Stimulated activated CD4-positive, alpha-beta T cell treated with anti-CD3 and anti-CD28 coated beads, Interleukin-12 subunit alpha, Interleukin-12 subunit beta, amount 100 ng/mL, for 4 hours (primary cell): ENCODE results near the gene ADAMTS2.

Experiments used
- DNase-seq: peaks from one replicate; pipeline ENCODE4 v3.0.0-alpha.2; 2020

The ADAMTS2 gene

GRCh38 chr5:179243333-179243732, 101.9 kb downstream of the ADAMTS2 start:
- no peak for DNase-seq

GRCh38 chr5:179242676-179243075, 102.6 kb downstream of the ADAMTS2 start:
- DNase-seq, result no peak

GRCh38 chr5:179241764-179242370, 103.4 kb downstream of the ADAMTS2 start:
- no peak for DNase-seq

- DNase-seq, result no peak
Observed at GRCh38 chr5:179241175-179241574, 104.1 kb downstream of the ADAMTS2 start.

DNA sequence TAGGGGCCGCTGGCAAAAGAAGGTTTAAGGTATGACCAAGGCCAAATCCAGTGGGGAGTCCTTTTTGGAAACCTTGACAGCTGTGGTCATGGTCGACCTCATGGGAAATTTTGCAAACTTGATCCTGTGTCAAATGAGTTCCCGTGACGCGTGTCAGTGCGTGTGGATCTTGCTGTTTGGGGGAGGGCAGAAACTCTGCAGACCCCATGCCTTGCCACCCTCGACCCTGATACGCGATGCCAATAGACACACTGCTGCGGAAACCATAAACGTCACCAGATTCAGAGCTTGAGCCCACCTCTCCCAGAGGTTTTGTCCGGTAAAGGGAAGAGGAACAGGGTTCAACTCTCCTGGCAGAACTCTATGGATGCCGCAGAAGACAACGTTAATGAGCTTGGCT, 104.7 kb downstream of the ADAMTS2 start:
- DNase-seq, result no peak

DNA sequence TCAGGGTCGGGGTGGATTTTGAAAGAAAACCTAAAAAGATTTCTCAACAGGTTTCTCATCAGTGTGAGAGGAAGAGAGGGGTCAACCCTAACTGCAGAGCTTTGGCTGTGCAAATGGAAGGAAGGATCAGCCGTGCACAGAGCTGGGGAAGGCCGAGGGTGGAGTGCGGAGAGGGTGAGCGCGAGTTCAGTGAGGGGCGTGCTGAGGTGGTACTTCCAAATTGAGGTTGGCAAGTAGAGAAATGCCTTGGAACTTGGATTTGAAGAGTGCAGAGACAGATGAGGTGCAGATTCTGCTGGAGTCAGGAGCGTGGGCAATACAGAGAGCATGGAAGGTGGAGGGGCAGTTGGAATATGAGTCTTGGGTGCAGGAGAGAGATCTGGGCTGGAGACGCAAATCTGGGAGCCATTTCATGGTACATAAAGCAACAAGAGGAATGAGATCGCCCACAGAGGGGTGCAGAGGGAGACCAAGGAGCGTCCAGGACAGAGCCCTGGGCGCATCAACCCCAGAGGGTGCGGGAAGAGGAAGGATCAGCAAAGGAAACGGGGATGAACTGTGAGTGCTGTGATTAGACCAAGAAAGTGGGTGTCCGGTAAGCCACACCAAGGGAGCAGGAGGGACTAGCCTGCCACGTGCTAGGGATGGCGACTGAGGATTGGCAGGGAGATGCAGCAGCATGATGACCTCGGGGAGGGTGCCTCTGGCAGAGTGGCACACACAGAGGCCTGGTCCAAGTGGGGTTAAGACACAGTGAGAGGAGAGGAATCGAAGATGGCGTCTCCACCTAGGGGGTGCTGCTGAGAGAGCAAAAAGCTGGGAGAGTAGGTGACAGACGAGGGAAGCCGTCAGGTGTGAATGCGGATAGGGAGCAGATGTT, 105.8 kb downstream of the ADAMTS2 start:
- no peak for DNase-seq

DNA sequence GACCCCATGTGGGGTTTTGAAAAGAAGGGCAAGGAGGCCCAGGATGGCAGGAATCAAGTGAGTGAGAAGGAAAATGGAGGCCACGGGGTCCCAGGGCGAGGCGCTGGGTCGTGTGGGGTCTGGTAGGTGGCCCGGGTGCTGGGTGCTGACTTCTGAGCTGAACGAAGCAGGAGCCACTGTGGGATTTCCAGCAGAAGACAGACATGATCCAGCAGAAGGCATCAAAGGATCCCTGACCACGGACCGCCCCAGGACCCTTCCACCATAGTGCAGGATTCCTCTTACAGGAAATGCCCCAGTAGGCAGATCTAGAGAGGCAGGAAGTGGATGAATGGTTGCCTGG, 106.7 kb downstream of the ADAMTS2 start:
- no peak for DNase-seq

DNA sequence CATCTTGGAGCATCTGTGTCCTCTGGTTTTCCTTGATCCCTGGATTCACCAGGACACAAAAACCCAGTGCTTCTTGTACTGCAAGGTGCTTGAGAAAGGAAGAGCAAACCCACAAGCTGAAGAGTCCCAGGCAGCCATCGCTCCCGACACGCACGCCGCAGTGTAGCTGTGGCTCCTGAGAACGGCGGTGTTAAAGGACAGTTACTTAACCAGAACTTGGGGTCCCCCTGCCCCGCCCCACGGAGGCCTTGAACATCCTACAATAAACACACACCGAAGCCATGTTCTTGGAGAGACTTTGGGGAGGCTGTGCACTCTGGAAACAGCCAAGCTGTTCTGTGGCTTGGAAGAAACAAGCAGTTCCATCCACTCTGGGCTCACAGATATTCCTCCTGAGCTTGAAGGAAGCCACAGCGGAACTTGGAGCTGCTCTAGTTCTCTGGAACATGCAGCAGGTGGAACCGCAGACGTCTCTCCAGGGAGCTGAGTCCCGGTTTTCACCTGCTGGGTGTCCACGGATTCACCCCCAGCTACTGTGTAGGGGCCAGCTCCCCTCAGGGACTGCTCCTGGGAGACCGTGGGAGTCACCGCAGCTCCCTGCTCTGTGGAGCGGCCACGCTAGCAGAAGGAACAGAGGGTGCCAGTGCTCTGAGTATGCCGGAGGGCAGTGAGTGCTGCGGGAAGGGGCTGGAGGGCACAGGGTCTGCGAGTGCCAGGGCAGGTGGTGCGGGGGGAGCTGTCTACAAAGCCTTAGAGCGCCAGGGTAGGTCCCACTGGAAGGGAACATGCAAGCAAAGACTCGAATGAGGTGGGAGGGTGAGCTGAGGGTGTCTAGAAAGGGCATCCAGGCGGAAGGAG, 107.3 kb downstream of the ADAMTS2 start:
- DNase-seq, result no peak

DNA sequence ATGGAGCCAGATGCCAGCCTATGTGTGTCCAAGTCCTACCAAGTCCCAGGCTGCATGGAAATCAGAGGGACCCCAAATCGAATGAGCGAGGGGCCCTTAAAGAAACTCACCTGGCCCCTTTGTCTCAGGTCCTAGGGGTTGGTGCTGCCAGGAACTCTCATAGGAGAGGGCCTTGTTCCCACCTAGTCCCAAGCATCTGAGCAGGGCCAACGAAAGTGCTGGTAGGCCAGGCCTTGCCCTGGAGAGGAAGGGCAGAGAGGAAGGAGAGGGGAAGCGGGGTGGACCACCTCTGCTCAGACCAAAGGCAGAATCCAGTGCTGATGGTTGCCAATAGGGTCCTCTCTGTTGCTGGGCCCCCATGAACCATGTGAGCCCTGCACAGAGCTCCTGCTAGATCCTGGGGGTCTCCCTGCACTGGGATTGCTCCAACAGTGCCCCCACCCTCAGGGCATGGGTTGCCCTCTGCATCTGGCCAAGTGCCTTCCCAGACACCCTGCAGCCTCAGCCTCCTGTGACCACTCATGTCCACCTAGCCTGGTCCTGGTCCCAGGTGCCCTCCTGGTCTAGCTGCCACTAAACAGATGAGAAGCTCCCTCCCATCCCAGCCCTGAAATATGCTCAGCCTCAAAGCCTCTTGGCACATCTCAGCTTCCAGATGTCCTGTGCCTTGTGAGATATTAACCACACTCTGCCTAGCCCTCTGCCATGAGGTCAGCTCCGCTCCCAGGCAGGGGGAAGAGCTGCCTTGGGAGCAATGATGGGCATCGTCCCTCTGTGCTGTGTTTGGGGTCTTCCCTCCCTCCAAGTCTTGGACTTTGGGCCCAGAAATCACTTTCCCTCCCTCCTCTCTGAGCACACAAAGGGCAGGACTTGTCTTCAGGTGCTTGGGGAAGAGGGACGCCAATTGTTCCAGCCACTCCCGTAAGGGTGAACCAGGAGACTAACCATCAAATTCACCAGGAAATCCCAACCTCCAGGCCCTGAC, 109.6 kb downstream of the ADAMTS2 start:
- DNase-seq, result no peak

DNA sequence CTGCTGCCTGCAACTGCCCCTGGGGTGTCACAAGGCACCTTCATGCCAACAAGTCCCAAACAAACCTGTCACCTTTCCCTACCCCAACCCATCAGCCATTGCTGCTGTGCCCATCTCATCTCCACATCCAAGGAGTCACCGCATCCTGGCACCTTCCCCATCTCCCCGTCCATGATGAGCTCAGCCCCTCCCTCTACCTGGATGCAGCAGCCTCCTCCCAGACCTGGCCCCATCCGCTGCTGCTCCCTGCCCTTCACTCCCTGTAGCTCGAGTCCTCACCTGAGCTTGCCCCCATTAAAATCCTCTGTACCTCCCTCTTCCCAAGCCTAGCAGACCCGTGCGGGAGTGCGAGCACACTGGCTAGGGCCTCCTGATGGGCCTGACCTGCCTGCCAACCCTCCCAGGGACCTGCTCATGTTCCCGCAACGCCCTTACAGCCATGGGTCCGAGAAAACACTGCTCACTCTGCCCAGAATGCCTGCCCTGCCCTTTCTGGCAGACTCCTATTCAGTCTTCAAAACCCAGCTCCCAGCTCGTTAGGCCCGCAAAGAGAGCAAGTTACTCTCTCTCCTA, 110.6 kb downstream of the ADAMTS2 start:
- DNase-seq, result no peak

DNA sequence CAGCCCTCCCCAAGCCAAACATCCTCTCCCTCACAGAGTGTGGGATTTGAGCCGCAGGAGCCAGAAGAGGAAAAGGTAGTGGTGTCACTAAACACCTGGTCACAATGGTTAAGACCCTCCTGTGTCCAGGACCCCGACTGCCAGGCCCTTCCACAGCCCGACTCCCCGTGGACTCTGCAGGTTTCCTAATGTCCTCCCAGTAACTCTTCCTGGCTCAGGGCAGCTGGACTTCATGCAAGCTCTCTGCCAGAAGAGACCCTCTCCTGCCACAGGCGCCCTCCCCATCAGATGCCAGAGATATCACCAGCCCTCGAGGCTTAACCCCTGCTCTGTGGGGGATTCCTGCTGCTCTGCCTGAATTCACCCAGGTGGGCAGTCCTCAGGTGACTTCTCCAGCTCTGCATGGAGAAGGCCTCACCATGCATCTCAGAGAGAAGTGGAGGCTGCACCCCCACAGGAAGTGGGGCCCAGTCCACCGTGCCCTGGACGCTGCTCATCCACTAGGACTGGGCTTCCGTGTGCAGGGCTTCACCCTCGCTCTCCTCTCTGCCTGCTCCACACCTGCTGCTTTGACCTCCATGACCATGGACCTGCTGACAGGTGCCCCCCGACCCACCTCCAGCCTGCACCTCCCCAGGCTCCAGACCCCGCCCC, 111.2 kb downstream of the ADAMTS2 start:
- no peak for DNase-seq

- no peak for DNase-seq
Observed at GRCh38 chr5:179232091-179232735, 113.0 kb downstream of the ADAMTS2 start.

DNA sequence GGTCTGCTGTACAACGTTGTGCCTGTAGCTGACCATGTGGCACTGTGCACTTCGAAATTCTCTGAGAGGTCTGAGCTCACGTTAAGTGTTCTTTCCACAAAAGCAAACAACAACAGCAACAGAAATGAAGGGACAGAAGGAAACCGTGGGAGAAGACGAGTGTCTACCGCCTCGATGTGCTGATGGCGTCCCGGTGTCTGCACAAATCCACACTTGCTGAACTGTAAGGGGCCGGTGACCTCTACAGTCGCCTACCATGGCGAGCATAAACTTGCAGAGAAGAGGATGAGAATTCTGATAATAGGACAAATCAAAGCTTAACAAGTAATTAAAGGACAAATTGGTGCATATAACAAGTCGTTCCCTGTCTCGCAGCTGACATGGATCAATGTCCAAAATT, 114.0 kb downstream of the ADAMTS2 start:
- DNase-seq, result no peak

- DNase-seq, result no peak
Observed at GRCh38 chr5:179230061-179230461, 115.2 kb downstream of the ADAMTS2 start.

GRCh38 chr5:179229331-179229831, 115.9 kb downstream of the ADAMTS2 start:
- no peak for DNase-seq

DNA sequence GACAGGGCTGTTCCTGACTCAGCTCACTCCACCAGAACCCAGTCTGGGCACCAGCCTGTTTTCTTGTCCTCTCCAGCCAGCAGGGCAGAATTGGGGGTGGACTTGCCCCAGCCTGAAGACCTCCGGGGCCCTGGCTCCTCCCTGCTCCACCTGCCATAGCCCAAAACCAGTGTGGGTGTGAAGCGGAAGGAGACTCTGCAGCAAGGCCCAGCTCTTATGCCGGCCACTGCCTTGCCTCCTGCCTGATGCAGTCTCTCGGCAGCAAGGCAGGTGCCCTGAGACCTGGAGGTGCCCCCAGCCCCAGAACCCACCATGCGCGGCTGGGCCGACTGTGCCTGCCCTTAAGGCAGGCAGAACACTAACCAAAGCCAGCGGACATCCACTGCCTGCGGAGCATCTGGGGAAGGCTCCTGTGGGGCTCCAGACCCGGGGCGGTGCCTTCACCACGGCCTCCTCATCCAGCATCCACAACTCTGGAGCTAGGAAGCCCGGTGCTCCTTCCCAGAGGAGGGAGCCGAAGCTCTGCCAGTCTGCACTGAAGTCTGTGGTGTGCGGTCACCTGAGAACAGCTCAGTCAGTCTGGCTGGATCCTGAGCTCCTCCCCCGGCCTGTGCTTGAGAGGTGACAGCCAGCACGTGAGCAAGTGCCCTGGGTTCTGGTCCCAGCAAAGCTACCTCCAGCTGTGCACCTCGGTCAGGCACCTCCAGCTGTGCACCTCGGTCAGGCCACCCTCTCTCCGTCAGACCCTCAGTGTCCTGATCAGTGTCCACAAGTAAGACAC, 116.7 kb downstream of the ADAMTS2 start:
- DNase-seq, result no peak

DNA sequence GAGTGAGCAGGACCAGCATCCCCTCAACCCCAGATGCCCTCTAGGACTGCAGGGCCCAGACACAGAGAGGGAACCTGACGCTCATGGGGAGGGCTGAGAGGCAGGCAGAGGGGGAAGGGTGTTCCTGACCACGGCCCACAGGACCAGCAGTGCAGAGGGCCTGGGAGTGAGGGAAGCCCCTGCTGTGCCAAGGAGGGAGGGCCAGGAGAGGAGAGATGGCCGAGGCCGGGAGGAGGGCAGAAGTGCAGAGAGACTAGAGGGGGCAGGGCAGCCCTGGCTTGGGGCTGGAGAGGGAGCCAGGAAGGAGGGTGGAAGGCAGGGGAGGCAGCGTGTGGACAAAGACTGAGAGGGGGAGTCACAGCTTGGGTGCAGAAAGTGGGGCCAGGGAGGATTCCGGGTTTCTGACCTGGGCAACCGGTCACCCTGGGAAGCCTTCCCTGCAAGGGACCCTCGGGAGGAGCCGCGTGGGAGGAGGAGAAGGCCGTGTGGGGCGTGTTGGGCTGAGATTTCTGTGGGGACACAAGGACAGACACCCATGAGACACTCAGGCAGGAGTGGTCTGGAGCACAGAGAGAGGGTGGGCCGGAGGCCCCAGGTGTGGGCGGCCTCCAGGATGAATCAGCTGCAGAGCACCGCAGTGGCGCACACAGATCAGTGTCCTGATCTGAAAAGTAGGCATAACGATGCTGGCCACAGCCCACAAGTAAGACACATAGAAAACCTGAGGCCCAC, 117.5 kb downstream of the ADAMTS2 start:
- no peak for DNase-seq

GRCh38 chr5:179227229-179227579, 118.1 kb downstream of the ADAMTS2 start:
- no peak for DNase-seq

DNA sequence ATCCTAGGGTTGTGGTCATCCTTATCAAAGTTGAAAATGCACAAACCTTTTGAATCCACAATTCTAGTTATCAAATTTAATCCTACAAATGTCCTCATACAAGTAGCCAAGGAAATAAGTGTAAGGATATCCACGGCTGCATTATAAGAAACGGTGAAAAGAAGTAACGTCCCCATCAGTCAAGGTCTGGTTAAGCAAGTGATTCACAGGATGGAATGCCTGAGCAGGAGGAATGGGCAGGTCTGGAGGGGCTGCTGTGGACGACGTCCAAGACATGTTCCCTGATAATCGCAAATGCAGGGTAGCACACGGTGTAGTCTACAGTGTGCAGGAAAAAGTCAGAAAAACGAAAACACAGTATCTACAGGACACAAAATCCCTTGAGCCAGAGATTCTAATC, 118.6 kb downstream of the ADAMTS2 start:
- no peak for DNase-seq
